ENCODE measurements around the gene MLLT6.

GRCh38 chr17:38667787-38668122 is 37.3 kb upstream of the MLLT6 start:
- TF ChIP-seq CTCF (IDR thresholded peaks at IDR 0.05; ENCODE audit: low read depth, low read length) (no peak), EZH2phosphoT487 (IDR thresholded peaks at IDR 0.05; ENCODE audit: low read depth) (no peak)

Data from OCI-LY3 (cell line).